ENCODE measurements around the gene PNMA6E.
"Not testable (repeated sequence)": the region's sequence is repeated elsewhere in the genome, so short reads cannot be mapped to it uniquely, and the experiment has no call there.

PNMA6E gene

GRCh38 chrX:153410888-153411254, 9.7 kb upstream of the PNMA6E start:
- in situ Hi-C loops (cut with HindIII; ENCODE audit: low pct_unique_long_range_greater_than_20kb, low sequenced_read_pairs) = no loop called here
- DNase-seq (ENCODE audit: low read depth in 1 of 2, low spot score in 1 of 2) = no peak
- no peak for TF ChIP-seq JUND (IDR thresholded peaks at IDR 0.05; ENCODE audit: low read depth)

GRCh38 chrX:153410373-153410772, 9.2 kb upstream of the PNMA6E start:
- no peak for TF ChIP-seq JUND (IDR thresholded peaks at IDR 0.05; ENCODE audit: low read depth)
- no peak for DNase-seq (ENCODE audit: low read depth in 1 of 2, low spot score in 1 of 2)
- in situ Hi-C loops (cut with HindIII; ENCODE audit: low pct_unique_long_range_greater_than_20kb, low sequenced_read_pairs) = no loop called here

GRCh38 chrX:153409414-153410101, 8.4 kb upstream of the PNMA6E start:
- TF ChIP-seq JUND (IDR thresholded peaks at IDR 0.05; ENCODE audit: low read depth) = no peak
- DNase-seq (ENCODE audit: low read depth in 1 of 2, low spot score in 1 of 2) = no peak

DNA sequence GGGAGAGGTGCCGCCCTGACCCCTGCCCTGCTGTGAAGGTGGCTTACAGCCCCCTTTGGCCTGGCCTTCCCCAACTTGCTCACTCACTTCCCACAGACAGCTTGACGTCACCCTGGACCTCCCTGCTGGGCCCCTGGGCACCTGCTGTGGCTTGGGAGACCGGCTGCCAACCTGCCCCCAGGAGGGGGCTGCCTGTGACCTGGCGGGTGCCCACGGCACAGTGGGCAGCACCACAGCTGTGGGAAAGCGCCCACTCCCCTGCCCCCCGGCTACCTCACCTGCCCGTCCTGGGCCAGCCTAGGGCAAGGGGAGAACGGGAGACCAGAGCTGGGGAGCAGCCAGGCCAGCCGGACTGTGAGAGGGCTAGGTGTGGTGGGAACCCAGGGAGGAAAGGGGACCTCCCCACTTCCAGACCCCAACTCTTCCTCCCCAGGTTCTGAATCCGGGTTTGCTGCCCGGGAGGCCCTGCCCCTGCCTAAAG, 7.8 kb upstream of the PNMA6E start:
- in situ Hi-C loops (cut with HindIII; ENCODE audit: low pct_unique_long_range_greater_than_20kb, low sequenced_read_pairs) = no loop called here
- no peak for DNase-seq (ENCODE audit: low read depth in 1 of 2, low spot score in 1 of 2)
- TF ChIP-seq JUND (IDR thresholded peaks at IDR 0.05; ENCODE audit: low read depth) = no peak

More at GRCh38 chrX:153409414-153410101, 8.4 kb upstream of the PNMA6E start:
- in situ Hi-C loops (cut with HindIII; ENCODE audit: low pct_unique_long_range_greater_than_20kb, low sequenced_read_pairs) = no loop called here

DNA sequence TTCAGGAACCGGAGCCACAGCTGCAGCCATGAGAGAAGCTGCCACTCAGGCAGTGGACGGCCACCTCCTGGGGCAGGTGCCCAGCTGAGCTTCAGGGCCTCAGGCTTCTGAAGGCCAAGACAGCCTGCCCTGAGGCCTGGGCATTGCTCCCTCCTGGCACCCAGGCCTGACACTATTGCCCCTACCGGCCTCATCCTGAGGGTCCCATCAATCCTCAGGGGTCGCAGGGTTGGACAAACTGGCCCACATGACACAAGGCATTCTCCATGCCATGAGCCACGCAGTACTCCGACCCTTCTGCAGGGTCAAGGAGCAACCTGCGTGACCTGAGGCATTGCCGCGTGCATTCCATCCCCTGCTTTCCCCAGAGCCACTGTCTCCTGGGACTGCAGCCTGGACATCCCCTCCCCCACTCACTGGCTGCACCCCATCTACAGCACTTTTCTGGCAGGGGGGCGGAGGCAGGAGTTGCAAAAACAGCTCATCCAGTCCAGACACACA, 7.1 kb upstream of the PNMA6E start:
- TF ChIP-seq JUND (IDR thresholded peaks at IDR 0.05; ENCODE audit: low read depth) = no peak
- in situ Hi-C loops (cut with HindIII; ENCODE audit: low pct_unique_long_range_greater_than_20kb, low sequenced_read_pairs) = no loop called here
- DNase-seq (ENCODE audit: low read depth in 1 of 2, low spot score in 1 of 2) = no peak

GRCh38 chrX:153407736-153408135, 6.6 kb upstream of the PNMA6E start:
- in situ Hi-C loops (cut with HindIII; ENCODE audit: low pct_unique_long_range_greater_than_20kb, low sequenced_read_pairs) = no loop called here
- no peak for TF ChIP-seq JUND (IDR thresholded peaks at IDR 0.05; ENCODE audit: low read depth)
- DNase-seq (ENCODE audit: low read depth in 1 of 2, low spot score in 1 of 2) = no peak

DNA sequence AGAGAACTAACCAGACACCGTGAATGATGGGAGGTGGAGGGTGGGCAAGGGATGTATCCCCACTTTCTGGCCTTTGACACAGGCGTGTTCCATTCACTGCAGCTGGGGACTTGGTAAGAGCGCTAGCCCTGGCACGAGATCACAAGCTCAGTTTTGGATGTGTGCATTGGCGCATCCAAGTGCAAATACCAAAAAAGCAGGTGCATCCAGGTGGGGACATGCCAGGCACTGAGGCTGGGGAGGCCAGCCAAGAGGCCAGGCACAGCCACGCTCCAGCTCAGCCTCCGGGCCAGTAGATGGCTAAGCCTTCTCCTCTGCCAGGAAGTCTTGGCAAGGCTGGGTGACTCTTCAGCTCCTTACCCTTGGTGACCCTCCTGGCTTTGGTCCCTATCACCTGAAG, 5.8 kb upstream of the PNMA6E start:
- no peak for DNase-seq (ENCODE audit: low read depth in 1 of 2, low spot score in 1 of 2)
- TF ChIP-seq JUND (IDR thresholded peaks at IDR 0.05; ENCODE audit: low read depth) = no peak
- in situ Hi-C loops (cut with HindIII; ENCODE audit: low pct_unique_long_range_greater_than_20kb, low sequenced_read_pairs) = no loop called here

DNA sequence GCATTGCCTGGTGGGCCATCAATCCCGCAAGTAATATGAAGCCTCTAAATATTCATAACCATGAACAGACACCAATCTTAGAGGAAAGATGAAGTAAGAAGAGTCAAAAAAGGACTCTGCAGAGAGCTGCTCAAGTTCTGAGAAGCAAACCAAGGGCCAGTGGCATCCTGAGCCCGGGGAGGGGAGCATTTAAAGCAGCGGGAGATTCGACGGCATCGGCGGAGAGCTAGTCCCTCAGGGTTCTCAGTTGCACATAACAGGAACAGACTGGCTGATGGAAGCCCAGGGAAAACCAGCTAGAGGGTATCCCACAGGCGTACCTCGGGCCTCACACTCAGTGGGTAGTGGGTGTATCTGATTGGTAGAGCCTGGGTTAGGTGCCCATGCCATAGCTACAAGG, 4.9 kb upstream of the PNMA6E start:
- no peak for TF ChIP-seq JUND (IDR thresholded peaks at IDR 0.05; ENCODE audit: low read depth)
- no peak for DNase-seq (ENCODE audit: low read depth in 1 of 2, low spot score in 1 of 2)
- in situ Hi-C loops (cut with HindIII; ENCODE audit: low pct_unique_long_range_greater_than_20kb, low sequenced_read_pairs) = no loop called here

GRCh38 chrX:153405426-153405825, 4.3 kb upstream of the PNMA6E start:
- in situ Hi-C loops (cut with HindIII; ENCODE audit: low pct_unique_long_range_greater_than_20kb, low sequenced_read_pairs) = no loop called here
- DNase-seq (ENCODE audit: low read depth in 1 of 2, low spot score in 1 of 2) = no peak
- TF ChIP-seq JUND (IDR thresholded peaks at IDR 0.05; ENCODE audit: low read depth) = no peak

GRCh38 chrX:153404333-153404732, 3.2 kb upstream of the PNMA6E start:
- in situ Hi-C loops (cut with HindIII; ENCODE audit: low pct_unique_long_range_greater_than_20kb, low sequenced_read_pairs); DNase-seq (ENCODE audit: low read depth in 1 of 2, low spot score in 1 of 2): not testable (repeated sequence)

- TF ChIP-seq JUND (IDR thresholded peaks at IDR 0.05; ENCODE audit: low read depth) = no peak
- in situ Hi-C loops (cut with HindIII; ENCODE audit: low pct_unique_long_range_greater_than_20kb, low sequenced_read_pairs) = no loop called here
- peak; percentile 12 to 45 for DNase-seq (ENCODE audit: low read depth in 1 of 2, low spot score in 1 of 2)
Observed at GRCh38 chrX:153400146-153401132, 711 bp downstream of the PNMA6E start.

DNA sequence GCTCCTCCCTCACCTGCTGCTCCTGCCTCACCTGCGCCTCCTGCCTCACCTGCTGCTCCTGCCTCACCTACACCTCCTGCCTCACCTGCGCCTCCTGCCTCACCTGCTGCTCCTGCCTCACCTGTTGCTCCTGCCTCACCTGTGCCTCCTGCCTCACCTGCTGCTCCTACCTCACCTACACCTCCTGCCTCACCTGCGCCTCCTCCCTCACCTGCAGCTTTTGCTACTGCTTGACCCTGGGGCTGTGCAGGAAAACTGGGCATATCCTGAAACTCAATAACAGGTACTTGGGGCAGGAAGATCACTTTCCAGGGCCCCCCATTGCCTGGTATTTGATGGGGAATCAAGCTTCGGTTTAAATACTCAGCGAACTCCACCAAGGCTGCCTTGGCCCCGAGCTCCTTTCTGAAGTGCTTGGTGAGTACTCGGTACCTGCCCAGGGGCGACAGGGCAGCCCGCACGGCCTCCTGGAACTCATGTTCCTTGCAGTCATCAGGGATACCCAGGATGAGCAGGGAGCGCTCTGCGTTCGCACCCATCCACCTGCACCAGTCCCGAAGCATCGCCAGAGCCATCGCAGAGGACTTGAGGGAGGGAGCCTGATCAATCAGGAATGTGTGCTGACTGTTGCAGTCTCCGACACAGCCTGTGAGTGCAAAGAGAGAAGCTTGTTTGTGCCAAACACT, 2.7 kb downstream of the PNMA6E start:
- in situ Hi-C loops (cut with HindIII; ENCODE audit: low pct_unique_long_range_greater_than_20kb, low sequenced_read_pairs) = no loop called here
- DNase-seq (ENCODE audit: low read depth in 1 of 2, low spot score in 1 of 2) = no peak
- TF ChIP-seq JUND (IDR thresholded peaks at IDR 0.05; ENCODE audit: low read depth) = no peak

Data from T47D (cell line).